LNCAP (cell line): ENCODE measurements around the gene GALNT2.

ENCODE experiments used
- TF ChIP-seq, protein P1 (sequence below): fragments of 450-650 bp; IDR thresholded peaks from 2 replicates; pipeline ENCODE4 v1.5.1; 2017; ENCODE audit warnings: mild to moderate bottlenecking

Gene GALNT2

DNA sequence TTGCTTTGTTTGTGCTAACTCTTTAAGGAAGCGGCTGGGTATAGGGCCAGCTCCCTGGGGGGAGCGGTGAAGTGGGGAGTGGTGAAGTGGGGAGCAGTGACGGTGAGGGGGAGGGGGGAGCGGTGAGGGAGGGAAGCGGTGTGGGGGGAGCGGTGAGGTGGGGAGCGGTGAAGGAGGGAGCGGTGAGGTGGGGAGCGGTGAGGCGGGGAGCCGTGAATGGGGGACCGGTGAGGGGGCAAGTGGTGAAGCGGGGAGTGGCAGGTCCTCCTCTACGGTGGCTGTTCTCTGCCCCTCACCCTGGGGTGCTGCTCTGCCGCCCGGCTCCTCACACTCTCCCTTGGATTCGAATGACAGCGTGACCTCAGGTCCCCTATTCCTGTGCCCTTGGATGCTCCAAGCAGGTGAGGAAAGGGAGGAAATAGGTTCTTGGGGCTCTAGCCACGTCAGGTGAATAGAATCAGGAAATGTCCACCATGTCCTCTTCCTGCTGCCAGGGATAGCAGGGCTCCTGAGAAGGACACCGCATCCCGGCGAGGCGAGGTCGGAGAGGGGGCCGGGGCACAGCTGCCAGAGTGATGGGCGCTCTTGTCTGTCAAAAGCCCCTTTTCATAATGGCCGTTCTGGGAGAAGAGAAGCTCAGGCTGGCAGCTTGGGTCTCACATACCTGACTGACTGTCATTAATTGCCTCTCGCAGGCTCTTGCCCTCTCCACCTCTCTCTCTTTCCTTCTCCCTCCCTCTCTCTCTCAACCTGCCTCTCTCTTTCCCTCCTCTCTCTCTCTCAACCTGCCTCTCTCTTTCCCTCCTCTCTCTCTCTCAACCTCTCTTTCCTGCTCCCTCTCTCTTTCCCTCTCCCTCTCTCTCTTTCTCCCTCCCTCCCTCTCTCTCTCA lies 224.9 kb downstream of the GALNT2 start:
- TF ChIP-seq, protein P1, sequence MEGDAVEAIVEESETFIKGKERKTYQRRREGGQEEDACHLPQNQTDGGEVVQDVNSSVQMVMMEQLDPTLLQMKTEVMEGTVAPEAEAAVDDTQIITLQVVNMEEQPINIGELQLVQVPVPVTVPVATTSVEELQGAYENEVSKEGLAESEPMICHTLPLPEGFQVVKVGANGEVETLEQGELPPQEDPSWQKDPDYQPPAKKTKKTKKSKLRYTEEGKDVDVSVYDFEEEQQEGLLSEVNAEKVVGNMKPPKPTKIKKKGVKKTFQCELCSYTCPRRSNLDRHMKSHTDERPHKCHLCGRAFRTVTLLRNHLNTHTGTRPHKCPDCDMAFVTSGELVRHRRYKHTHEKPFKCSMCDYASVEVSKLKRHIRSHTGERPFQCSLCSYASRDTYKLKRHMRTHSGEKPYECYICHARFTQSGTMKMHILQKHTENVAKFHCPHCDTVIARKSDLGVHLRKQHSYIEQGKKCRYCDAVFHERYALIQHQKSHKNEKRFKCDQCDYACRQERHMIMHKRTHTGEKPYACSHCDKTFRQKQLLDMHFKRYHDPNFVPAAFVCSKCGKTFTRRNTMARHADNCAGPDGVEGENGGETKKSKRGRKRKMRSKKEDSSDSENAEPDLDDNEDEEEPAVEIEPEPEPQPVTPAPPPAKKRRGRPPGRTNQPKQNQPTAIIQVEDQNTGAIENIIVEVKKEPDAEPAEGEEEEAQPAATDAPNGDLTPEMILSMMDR, result no peak

DNA sequence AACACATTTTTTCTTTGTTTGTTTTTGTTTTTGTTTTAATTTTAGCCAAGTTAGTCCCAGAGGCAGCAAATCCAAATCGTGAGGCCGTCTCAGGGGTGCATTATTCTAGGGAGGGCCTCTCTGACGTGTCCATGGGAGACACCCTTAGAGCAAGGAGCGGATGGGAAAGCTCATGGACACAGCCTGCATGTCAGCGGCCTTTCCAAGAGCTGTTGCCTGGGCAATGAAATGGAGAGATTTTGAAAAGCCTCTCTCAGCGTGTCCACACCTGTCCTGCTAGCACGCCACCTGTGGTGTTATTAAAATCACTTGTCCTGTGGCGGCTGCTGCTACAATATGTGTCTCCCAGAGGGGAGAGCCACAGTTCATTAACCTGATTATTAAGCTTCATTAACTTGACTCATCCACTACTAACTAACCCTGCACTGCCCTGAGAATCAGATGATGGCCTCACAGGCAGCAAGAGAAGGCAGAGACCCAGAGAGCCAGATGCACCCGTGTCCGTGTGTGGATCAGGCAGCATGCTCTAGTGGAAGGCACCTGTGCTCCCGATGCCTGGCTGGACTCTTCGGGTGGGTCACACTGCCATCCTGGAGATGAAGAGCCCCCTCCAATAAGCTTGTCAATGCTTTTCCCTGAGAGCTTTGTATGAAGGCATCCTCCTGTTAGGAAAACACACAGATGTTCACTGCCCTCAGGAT lies 225.8 kb downstream of the GALNT2 start:
- TF ChIP-seq, protein P1, result no peak

DNA sequence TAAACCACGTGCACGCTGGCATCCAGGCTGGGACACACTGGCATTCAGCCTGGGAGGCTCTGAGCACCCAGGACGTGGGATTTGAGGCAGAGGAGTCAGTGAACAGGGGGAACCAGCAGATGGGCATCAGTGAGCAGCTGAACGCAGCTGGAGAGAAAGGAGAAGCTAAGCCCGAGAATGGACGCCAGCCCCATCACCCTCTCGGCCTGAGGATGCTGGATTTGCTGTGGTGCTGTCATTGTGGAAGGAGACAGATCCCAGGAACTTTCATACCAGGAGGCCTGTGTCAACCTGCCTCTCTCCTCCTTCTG lies 226.3 kb downstream of the GALNT2 start:
- TF ChIP-seq, protein P1, result no peak

DNA sequence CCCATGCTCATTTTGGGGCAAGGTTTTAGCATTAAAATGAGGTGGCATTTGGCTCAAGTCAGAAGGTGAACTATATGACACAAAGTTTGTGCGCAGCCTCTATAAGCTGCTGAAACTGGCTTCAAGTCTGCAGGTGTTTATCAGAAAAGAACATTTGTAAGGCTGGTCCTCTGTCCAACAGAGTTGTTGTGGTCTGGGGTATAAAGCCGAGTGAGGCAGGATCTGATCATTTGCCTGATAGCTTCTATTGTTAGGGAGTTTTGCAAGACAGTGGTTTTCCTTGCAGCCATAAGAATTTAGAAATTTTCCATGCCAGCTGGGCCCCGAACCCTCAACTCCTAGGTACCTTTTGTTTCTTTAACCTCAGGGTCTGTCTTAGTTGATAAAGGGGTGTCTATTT lies 228.3 kb downstream of the GALNT2 start:
- TF ChIP-seq, protein P1, result no peak

DNA sequence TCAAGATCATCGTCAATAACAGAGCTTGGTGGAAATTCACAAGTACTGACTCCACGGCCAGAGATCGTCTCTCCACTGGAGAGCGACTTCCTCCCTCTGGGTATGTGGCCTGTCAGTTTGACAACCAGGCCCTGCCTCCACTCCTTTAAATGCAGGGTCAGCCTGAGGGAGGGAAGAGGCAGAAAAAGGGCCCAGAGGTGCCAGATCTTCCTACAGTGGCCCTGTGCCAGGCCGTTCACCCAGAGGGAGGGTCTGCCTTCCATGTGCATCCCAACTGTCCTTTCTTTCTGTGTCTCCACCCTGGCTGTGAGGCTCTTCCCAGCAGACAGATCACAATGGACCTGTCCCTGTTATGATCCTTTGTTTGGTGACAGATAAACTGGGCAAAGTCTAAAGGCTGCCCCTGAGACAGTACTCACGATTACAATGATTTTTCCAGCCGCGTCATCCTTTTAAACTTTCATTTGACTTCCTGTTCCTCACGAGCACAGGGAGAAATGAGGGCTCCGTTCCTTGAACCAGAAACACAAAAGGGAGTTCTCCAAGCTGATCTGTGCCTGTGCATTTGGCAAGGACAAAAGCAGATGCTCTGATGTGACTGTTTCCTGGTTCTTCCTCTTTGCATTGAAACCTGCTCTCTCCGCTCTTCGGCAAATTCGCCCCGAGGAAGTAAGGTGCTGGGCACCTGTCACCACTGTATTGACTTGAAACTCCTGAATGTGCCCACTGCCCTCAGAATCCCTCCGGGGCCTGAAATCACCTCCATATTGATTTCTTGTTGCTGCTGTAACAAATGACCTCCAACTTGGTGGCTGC lies 232.4 kb downstream of the GALNT2 start:
- TF ChIP-seq, protein P1, result no peak

DNA sequence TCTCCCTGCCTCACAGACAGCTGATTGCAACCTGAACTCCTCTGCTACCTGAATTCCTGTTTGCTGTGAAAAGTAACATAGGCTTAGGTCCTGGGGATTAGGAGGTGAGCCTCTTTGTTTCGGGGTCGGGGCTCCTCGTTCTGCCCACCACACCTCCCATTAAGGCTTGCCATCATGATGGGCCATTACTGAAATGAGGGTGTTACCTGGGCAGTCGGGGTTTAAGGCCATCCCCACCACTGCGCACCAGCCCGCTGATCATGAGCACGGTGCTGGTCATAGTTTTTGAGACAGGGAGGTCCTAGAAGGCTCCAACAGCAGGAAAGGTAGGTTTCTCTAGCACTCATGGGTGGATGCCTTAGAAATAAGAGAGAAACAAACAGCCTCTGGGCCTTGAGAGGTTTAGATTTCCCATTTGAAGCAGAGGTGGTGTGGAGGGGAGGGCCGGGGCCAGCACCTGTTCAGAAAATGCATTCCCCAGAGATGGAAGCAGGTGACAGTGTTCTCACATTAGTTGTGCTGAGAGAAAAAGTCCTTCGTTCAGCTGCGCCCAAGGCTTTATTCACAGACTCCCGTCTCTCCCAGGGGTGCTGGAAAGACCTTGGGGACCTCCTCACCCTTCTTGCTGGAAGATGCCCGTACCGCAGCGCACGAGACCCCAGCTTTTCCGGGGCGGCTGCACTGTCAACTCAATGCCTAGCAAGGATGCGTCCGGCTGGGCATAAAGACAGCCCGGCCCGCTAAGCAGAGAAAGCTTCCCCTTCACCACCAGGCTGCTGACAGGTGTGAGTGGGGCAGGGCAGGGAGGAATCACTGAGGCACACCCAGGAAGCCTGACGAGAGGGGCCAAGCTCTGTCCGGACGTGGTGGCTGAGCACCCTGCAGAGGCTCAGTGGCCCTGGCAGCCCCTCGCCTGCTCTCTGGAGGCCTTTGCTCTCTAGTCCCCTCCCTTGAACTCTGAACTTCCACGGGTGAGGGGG lies 233.6 kb downstream of the GALNT2 start:
- TF ChIP-seq, protein P1, result no peak

DNA sequence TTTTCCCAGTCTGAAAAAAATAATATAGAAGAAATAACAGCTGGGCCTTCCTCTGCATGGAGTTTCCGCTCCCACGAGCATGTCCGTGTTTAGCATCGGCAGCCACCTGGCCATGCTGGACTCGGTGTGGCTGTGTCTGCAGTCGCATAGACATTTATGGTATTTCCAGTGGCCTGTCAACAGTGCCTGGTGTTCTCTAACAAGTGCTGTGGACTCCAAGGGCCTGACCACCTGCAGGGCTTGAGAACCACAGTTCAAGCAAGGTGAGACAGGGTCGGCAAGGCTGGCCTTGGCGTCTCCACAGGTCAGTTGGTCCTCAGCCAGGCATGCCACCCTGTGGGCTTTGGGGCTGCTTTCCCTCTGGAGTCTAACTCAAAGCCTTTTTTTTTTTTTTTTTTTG lies 234.3 kb downstream of the GALNT2 start:
- TF ChIP-seq, protein P1, result no peak
